Transverse colon (tissue), 4 donors: ENCODE measurements around the gene ROR1. TPM values are rescaled to one million over a fixed set of nuclear protein-coding genes. Genes with fewer than 3 reads are reported as not detected.

Source experiments
- DNase-seq: peaks from one replicate; pipeline ENCODE4 v3.0.0-alpha.2; 2019
- H3K27ac ChIP-seq, 4 donors: fragments of 200-600 bp; sonication (generic); 2 replicates each; pipeline ENCODE4 v1.5.1; 2016 to 2018; ENCODE audit warnings: inconsistent platforms in 4 of 4
- H3K27me3 ChIP-seq: fragments of 200-600 bp; sonication (generic); 2 replicates; pipeline ENCODE4 v1.5.1; 2017; ENCODE audit warnings: inconsistent platforms
- H3K36me3 ChIP-seq, 4 donors: fragments of 200-600 bp; sonication (generic); 2 replicates each; pipeline ENCODE4 v1.5.1; 2017 to 2019; ENCODE audit warnings: inconsistent platforms in 4 of 4
- H3K4me1 ChIP-seq, 4 donors: fragments of 200-600 bp; sonication (generic); 2 replicates each; pipeline ENCODE4 v1.5.1; 2017 to 2020; ENCODE audit warnings: inconsistent platforms in 4 of 4
- H3K4me3 ChIP-seq, 4 donors: fragments of 200-600 bp; sonication (generic); 1 replicate in 1 of 4; 2 replicates in 3 of 4; pipeline versions ENCODE4 v1.5.1 to v1.6.1; 2017 to 2019; ENCODE audit warnings: inconsistent platforms in 4 of 4
- H3K9me3 ChIP-seq, 2 donors: fragments of 200-600 bp; sonication (generic); 2 replicates each; pipeline ENCODE4 v1.5.1; 2017 to 2019; ENCODE audit warnings: inconsistent platforms in 2 of 2
- EP300 ChIP-seq: sonication (generic); formaldehyde crosslinking; IDR thresholded peaks from one replicate; pipeline ENCODE4 v1.6.1; 2017; ENCODE audit warnings: antibody characterized with exemption, low read depth
- POLR2A ChIP-seq: fragments of 450-650 bp; IDR thresholded peaks from one replicate; pipeline ENCODE4 v1.6.1; 2016; ENCODE audit warnings: antibody characterized with exemption, mild to moderate bottlenecking, moderate library complexity
- POLR2AphosphoS5 ChIP-seq, 3 donors: sonication (generic); formaldehyde crosslinking; IDR thresholded peaks; one replicate each; pipeline ENCODE4 v1.6.1; 2016; ENCODE audit warnings: antibody characterized with exemption in 3 of 3
- WGBS, 2 donors: methylation state at CpG; one replicate each; pipeline ENCODE4 v1.1.5; 2018; ENCODE audit warnings: low coverage in 1 of 2; 5-methylcytosine and 5-hydroxymethylcytosine counted together
- in situ Hi-C, 4 donors: fragments of 200-750 bp; cut with MboI; loops; one replicate each; pipeline versions ENCODE4 v1.15.0 to v1.15.1; 2017; ENCODE audit warnings: low sequenced_read_pairs in 3 of 4, low pct_ligation_motif_present in 1 of 4, low pct_unique_long_range_greater_than_20kb in 1 of 4
- intact Hi-C: fragments of 100-400 bp; cut with DNase I; formaldehyde crosslinking; loops from one replicate; pipeline ENCODE4 v1.15.1; 2023; ENCODE audit warnings: low total_unique reads
- total RNA-seq, 4 donors: library from RNA; depleted of rRNA; stranded (reverse); fragments of >200 nt; gene quantifications; one replicate each; pipeline ENCODE4 v1.1.0, GENCODE V29; 2016
- TF ChIP-seq, protein P1 (sequence below), 5 experiments: fragments of 200-600 bp in 3 of 5; fragments of 450-650 bp in 2 of 5; sonication (generic) in 3 of 5; IDR thresholded peaks; 1 replicate in 2 of 5; 2 replicates in 3 of 5; pipeline ENCODE4 v1.5.1; 2016 to 2017; ENCODE audit warnings: antibody characterized with exemption in 5 of 5, inconsistent platforms in 3 of 5, mild to moderate bottlenecking in 2 of 5, moderate library complexity in 1 of 5

ROR1 gene
- total RNA-seq, 4 donors from 2014 or later, result 3.0 to 6.7 (median 4.6) TPM

GRCh38 chr1:63831409-63831808 lies 57.6 kb downstream of the ROR1 start:
- Histone ChIP-seq H3K9me3 (no peaks in the 10 kb centered on the region), H3K36me3 (no peaks in the 10 kb centered on the region), H3K27me3 (no peaks in the 10 kb centered on the region), H3K4me1 (peaks cover 0 to 29% (median 12%) of the 10 kb centered on the region in 4 donors), H3K27ac (no peak overlapping the region), H3K4me3 (no peak overlapping the region)
- in situ Hi-C loops, result no loop called here
- no peak for DNase-seq
- no peak for TF ChIP-seq POLR2A
- 100% methylated on average over 1 of the region's 1 CpG; no CpG with 5 or more reads in 1 of the 2 donors for WGBS, 2 donors
- intact Hi-C loops, result no loop called here

- TF ChIP-seq, protein P1, sequence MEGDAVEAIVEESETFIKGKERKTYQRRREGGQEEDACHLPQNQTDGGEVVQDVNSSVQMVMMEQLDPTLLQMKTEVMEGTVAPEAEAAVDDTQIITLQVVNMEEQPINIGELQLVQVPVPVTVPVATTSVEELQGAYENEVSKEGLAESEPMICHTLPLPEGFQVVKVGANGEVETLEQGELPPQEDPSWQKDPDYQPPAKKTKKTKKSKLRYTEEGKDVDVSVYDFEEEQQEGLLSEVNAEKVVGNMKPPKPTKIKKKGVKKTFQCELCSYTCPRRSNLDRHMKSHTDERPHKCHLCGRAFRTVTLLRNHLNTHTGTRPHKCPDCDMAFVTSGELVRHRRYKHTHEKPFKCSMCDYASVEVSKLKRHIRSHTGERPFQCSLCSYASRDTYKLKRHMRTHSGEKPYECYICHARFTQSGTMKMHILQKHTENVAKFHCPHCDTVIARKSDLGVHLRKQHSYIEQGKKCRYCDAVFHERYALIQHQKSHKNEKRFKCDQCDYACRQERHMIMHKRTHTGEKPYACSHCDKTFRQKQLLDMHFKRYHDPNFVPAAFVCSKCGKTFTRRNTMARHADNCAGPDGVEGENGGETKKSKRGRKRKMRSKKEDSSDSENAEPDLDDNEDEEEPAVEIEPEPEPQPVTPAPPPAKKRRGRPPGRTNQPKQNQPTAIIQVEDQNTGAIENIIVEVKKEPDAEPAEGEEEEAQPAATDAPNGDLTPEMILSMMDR (IDR thresholded peaks at IDR 0.05), result no peak
- TF ChIP-seq EP300, result no peak
- no peak for TF ChIP-seq POLR2A
- TF ChIP-seq POLR2AphosphoS5 (IDR thresholded peaks at IDR 0.05), result no peak
- 56 to 75% methylated on average over 4 to 7 of the region's 7 CpGs for WGBS, 2 donors
- in situ Hi-C loops, result no loop called here
- H3K4me3 ChIP-seq, result no peak overlapping the region
- H3K9me3 ChIP-seq, result no peaks in the 10 kb centered on the region
- H3K36me3 ChIP-seq, result no peaks in the 10 kb centered on the region
- H3K4me1 ChIP-seq, result peaks cover 0 to 20% (median 4%) of the 10 kb centered on the region in 4 donors
- DNase-seq, result no peak
- no peaks in the 10 kb centered on the region for H3K27me3 ChIP-seq
- no peak overlapping the region for H3K27ac ChIP-seq
- intact Hi-C loops, result no loop called here
Measured at GRCh38 chr1:63833363-63834119, 59.7 kb downstream of the ROR1 start.

- intact Hi-C loops (no loop called here), in situ Hi-C loops (no loop called here)
- no peaks in the 10 kb centered on the region for H3K36me3 ChIP-seq
- no peak for DNase-seq
- 76 to 100% methylated on average over 1 of the region's 1 CpG for WGBS, 2 donors
- no peaks in the 10 kb centered on the region for H3K9me3 ChIP-seq
- H3K27me3 ChIP-seq, result no peaks in the 10 kb centered on the region
- TF ChIP-seq, protein P1 (IDR thresholded peaks at IDR 0.05), result no peak
- TF ChIP-seq EP300, result no peak
- TF ChIP-seq POLR2AphosphoS5 (IDR thresholded peaks at IDR 0.05), result no peak
- no peak for TF ChIP-seq POLR2A
- H3K27ac ChIP-seq, result no peak overlapping the region
- no peak overlapping the region for H3K4me3 ChIP-seq
- H3K4me1 ChIP-seq, result peaks cover 0 to 9% (median 1%) of the 10 kb centered on the region in 4 donors
Measured at GRCh38 chr1:63835128-63835527, 61.3 kb downstream of the ROR1 start.

DNA sequence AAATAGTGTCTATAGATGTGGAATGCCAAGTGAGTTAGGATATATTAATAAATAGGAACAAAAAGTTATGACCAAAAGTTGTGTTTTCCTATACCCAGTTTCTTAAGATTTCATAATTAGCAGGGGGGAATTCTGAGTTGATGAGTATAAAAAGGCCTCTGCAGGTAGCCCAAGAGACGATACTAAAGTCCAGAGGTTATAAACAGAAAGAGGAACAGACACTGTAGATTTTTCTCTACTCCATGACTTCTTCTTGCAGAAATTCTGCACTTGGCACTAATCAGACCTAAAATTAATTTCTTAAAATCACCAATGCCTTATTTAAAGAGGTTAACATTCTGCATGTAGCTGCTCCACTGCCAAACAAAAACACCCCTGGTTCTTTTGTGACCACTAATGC lies 62.6 kb downstream of the ROR1 start:
- H3K27me3 ChIP-seq, result no peaks in the 10 kb centered on the region
- intact Hi-C loops, result no loop called here

DNA sequence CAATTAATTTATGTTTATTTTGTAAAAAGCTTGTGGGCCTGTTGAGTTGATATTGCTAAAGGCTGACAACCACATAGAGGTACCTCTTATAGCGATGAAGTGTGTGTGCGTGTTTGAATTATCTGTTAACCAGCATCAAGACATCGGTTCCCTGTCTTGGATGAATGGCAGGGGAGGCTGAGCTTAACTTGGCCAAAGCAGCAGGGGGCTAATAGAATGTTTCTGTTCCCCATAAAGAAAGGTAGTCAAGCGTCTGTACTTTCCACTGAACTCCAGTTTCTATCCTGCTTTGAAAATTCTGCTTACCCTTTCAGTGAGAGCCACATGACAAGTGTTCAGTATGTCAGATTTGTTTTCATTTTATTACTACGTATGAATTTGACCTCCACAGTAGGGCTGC lies 63.0 kb downstream of the ROR1 start:
- no peak for DNase-seq
- no peak overlapping the region for H3K27ac ChIP-seq
- in situ Hi-C loops (no loop called here), intact Hi-C loops (no loop called here)
- H3K9me3 ChIP-seq, result no peaks in the 10 kb centered on the region
- no peak for TF ChIP-seq POLR2AphosphoS5 (IDR thresholded peaks at IDR 0.05)
- no peak for TF ChIP-seq EP300
- no peak for TF ChIP-seq POLR2A
- TF ChIP-seq, protein P1 (IDR thresholded peaks at IDR 0.05), result no peak
- H3K27me3 ChIP-seq, result no peaks in the 10 kb centered on the region
- WGBS, 2 donors, result 54 to 91% methylated on average over 2 to 5 of the region's 5 CpGs
- peaks cover 0 to 5% (median 0%) of the 10 kb centered on the region in 4 donors for H3K4me1 ChIP-seq
- no peak overlapping the region for H3K4me3 ChIP-seq
- H3K36me3 ChIP-seq, result no peaks in the 10 kb centered on the region

More for the DNA sequence above, 62.6 kb downstream of the ROR1 start:
- TF ChIP-seq POLR2A (no peak), POLR2AphosphoS5 (IDR thresholded peaks at IDR 0.05) (no peak)
- Histone ChIP-seq H3K4me1 (peaks cover 0 to 5% (median 0%) of the 10 kb centered on the region in 4 donors), H3K9me3 (no peaks in the 10 kb centered on the region), H3K36me3 (no peaks in the 10 kb centered on the region), H3K4me3 (no peak overlapping the region), H3K27ac (no peak overlapping the region)
- no peak for DNase-seq
- 33 to 50% methylated on average over 1 of the region's 1 CpG for WGBS, 2 donors
- in situ Hi-C loops, result no loop called here
